Right lobe of liver (tissue), 4 donors: ENCODE measurements around the gene MYH15.

ENCODE experiments used
- POLR2A ChIP-seq: fragments of 450-650 bp; IDR thresholded peaks from one replicate; pipeline ENCODE4 v1.6.1; 2017; ENCODE audit warnings: antibody characterized with exemption, mild to moderate bottlenecking
- TF ChIP-seq, protein P1 (sequence below), 4 donors: fragments of 200-600 bp in 3 of 4; fragments of 450-650 bp in 1 of 4; IDR thresholded peaks; one replicate each; pipeline versions ENCODE4 v1.5.1 to v1.8.0; 2016 to 2022; ENCODE audit warnings: antibody characterized with exemption in 4 of 4, mild to moderate bottlenecking in 2 of 4
- donor health status: DM: no; HTN: no; CAD: no.
- donor health status: DM: no; HTN: no; CAD: no.
- donor health status: DM: no; HTN: yes; CAD: no.

DNA sequence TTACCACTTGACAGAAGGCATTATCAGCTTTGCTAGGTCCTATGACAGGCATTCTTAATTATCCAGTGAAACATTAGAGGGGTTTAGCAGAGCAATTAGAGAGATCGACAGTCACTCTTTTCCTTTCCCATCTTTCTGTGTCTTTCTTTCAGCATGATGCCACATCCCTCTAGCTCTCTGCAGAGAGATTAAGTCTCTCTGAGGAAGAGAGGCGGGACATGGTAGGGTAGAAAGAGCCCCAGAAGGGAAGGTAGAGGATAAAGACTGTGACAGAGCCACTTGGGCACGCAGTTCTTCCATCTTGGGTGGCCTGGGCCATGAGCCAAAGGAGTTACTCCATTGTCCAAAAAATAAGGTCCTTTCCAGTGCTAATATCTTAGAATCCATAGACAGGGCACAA, 158.2 kb downstream of the MYH15 start:
- TF ChIP-seq, protein P1, sequence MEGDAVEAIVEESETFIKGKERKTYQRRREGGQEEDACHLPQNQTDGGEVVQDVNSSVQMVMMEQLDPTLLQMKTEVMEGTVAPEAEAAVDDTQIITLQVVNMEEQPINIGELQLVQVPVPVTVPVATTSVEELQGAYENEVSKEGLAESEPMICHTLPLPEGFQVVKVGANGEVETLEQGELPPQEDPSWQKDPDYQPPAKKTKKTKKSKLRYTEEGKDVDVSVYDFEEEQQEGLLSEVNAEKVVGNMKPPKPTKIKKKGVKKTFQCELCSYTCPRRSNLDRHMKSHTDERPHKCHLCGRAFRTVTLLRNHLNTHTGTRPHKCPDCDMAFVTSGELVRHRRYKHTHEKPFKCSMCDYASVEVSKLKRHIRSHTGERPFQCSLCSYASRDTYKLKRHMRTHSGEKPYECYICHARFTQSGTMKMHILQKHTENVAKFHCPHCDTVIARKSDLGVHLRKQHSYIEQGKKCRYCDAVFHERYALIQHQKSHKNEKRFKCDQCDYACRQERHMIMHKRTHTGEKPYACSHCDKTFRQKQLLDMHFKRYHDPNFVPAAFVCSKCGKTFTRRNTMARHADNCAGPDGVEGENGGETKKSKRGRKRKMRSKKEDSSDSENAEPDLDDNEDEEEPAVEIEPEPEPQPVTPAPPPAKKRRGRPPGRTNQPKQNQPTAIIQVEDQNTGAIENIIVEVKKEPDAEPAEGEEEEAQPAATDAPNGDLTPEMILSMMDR (IDR thresholded peaks at IDR 0.05), result no peak
- TF ChIP-seq POLR2A, result no peak
